Measurements from ENCODE around the gene VEGFD. TPM values are rescaled to one million over a fixed set of nuclear protein-coding genes. Genes with fewer than 3 reads are reported as not detected.
A peak's percentile ranks its signal among the peaks of the same experiment; 100 is the strongest.

VEGFD gene
- total and polyA plus RNA-seq, 9 of the 15 experiments (the other 6 are each of a cell fraction or from before 2014, with no cell fraction given): 0.03 TPM; not detected in 8

GRCh38 chrX:15340867-15341266, 43.3 kb downstream of the VEGFD start:
- ATAC-seq (no peak), FAIRE-seq (no peak)
- CTCF ChIA-PET (ENCODE audit: low intra/inter-chr PET ratio): no interaction called here

DNA sequence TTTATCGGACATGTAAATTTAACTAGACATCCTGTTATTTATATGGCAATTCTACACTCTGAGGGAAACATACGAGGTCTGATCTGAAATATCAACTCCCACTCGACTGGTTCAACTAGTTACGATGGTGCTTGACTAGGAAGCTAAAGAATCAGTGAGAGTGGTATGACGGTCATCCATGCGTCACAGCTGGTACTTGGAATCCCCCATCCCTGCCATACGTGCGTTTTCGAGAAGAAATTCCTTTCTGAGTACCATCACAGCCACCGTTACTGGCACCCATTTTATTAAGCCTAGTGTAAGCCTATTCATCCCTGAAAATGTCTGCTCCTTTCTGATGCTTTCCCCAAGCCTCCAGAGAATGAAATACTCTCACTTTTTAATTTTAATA, 48.2 kb downstream of the VEGFD start:
- Histone ChIP-seq H3K27ac (ENCODE audit: extremely low read depth, low read depth, low read length) (no peak overlapping the region; the same call in 1 of the 3 replicates), H3K9ac (ENCODE audit: insufficient read depth in 1 of 2, low read depth in 2 of 2, low read length in 2 of 2) (peak overlapping the region; percentile 54 to 62; a peak in 3 of 4 replicates), H3K36me3 (ENCODE audit: control insufficient read depth, insufficient read depth, low read length) (peaks cover 25% of the 10 kb centered on the region; the same call in 2 of the 3 replicates), H3K4me3 (peak overlapping the region; percentile 84), H4K20me1 (replicated peaks; ENCODE audit: control insufficient read depth, insufficient read depth, low read length) (no peaks in the 10 kb centered on the region), H3K79me2 (ENCODE audit: control insufficient read depth, insufficient read depth, low read length) (peaks cover 28% of the 10 kb centered on the region), H3K4me2 (ENCODE audit: insufficient read depth, low read length) (peak overlapping the region; percentile 95), H3K9me1 (ENCODE audit: control insufficient read depth, insufficient read depth, low read length) (no peaks in the 10 kb centered on the region), H3K9me3 (replicated peaks; ENCODE audit: control insufficient read depth, insufficient read depth, low read depth, low read length) (no peaks in the 10 kb centered on the region), H3K27me3 (ENCODE audit: control insufficient read depth in 2 of 2, insufficient read depth in 2 of 2, low read length in 2 of 2) (peaks cover 0 to 3% of the 10 kb centered on the region in 2 experiments; a peak in 3 of 5 replicates), H2AFZ (ENCODE audit: low read depth, low read length) (peak overlapping the region; percentile 94), H3K4me1 (replicated peaks in 1 of 2; ENCODE audit: control insufficient read depth in 2 of 2, insufficient read depth in 2 of 2, low read length in 2 of 2) (no peaks in the 10 kb centered on the region; a peak in 2 of 5 replicates)
- no peak for ATAC-seq
- peak; percentile 6 to 16 (median 9) for DNase-seq (ENCODE audit: extremely low read depth in 1 of 4, low spot score in 3 of 4)
- ChIA-PET POLR2A (no interaction called here), CTCF (ENCODE audit: low intra/inter-chr PET ratio) (no interaction called here)
- intact Hi-C loops (cut with micrococcal nuclease) (no loop called here), in situ Hi-C loops (cut with MboI) (loop anchor here (25.0 kb wide), 1 partner anchor 126 kb away; no protein-coding TSS in a partner anchor)
- BruUV-seq (replicated peaks): no TSS peak
- TF ChIP-seq MYBL2 (IDR thresholded peaks at IDR 0.05; ENCODE audit: low read depth) (0 out of 2 replicates have a peak, but pooled peaks have one; percentile 2), MYBL2 (CRISPR knock-in tag; IDR thresholded peaks at IDR 0.05; ENCODE audit: borderline replicate concordance) (no peak), ILK (tag; IDR thresholded peaks at IDR 0.05; ENCODE audit: borderline replicate concordance, low read depth) (no peak)
- WGBS (ENCODE audit: insufficient coverage, low coverage, missing lambda C conversion rate): 1% methylated on average over 10 of the region's 10 CpGs
- FAIRE-seq: no peak

More at GRCh38 chrX:15340867-15341266, 43.3 kb downstream of the VEGFD start:
- intact Hi-C loops (cut with micrococcal nuclease) (loop anchor here (10.0 kb wide), 1 partner anchor 314 kb away; no protein-coding TSS in a partner anchor), in situ Hi-C loops (cut with MboI) (loop anchor here (10.0 to 25.0 kb wide), 2 partner anchors 121 to 224 kb away; no protein-coding TSS in a partner anchor)
- 5% methylated on average over 2 of the region's 2 CpGs for WGBS (ENCODE audit: insufficient coverage, low coverage, missing lambda C conversion rate)
- no TSS peak for BruUV-seq (replicated peaks)
- Histone ChIP-seq H3K9me3 (replicated peaks; ENCODE audit: control insufficient read depth, insufficient read depth, low read depth, low read length) (no peaks in the 10 kb centered on the region), H3K27me3 (ENCODE audit: control insufficient read depth in 2 of 2, insufficient read depth in 2 of 2, low read length in 2 of 2) (peaks cover 0 to 6% of the 10 kb centered on the region in 2 experiments; a peak in 3 of 5 replicates), H3K36me3 (ENCODE audit: control insufficient read depth, insufficient read depth, low read length) (no peaks in the 10 kb centered on the region), H3K9ac (ENCODE audit: insufficient read depth in 1 of 2, low read depth in 2 of 2, low read length in 2 of 2) (no peak overlapping the region), H3K4me2 (ENCODE audit: insufficient read depth, low read length) (no peak overlapping the region), H3K27ac (ENCODE audit: extremely low read depth, low read depth, low read length) (no peak overlapping the region), H3K9me1 (ENCODE audit: control insufficient read depth, insufficient read depth, low read length) (no peaks in the 10 kb centered on the region), H4K20me1 (replicated peaks; ENCODE audit: control insufficient read depth, insufficient read depth, low read length) (no peaks in the 10 kb centered on the region), H3K4me1 (replicated peaks in 1 of 2; ENCODE audit: control insufficient read depth in 2 of 2, insufficient read depth in 2 of 2, low read length in 2 of 2) (no peaks in the 10 kb centered on the region; a peak in 1 of 5 replicates), H3K4me3 (no peak overlapping the region), H3K79me2 (ENCODE audit: control insufficient read depth, insufficient read depth, low read length) (no peaks in the 10 kb centered on the region), H2AFZ (ENCODE audit: low read depth, low read length) (no peak overlapping the region)
- no peak for DNase-seq (ENCODE audit: extremely low read depth in 1 of 4, low spot score in 3 of 4)
- TF ChIP-seq ZNF408 (CRISPR knock-in tag; IDR thresholded peaks at IDR 0.05; ENCODE audit: low read depth) (no peak), NR1H2 (CRISPR knock-in tag; IDR thresholded peaks at IDR 0.05) (no peak), IFI16 (CRISPR knock-in tag; IDR thresholded peaks at IDR 0.05) (no peak), L3MBTL2 (IDR thresholded peaks at IDR 0.05) (no peak), MBD2 (IDR thresholded peaks at IDR 0.05; ENCODE audit: borderline replicate concordance, low read depth) (no peak)
- POLR2A ChIA-PET: no interaction called here
